GM23338 (cell line): Measurements from ENCODE around the gene PLCG2.

Experiments
- CREB1 ChIP-seq: fragments of 250-450 bp; sonication (Bioruptor Pico); IDR thresholded peaks from 2 replicates; pipeline ENCODE4 v1.5.0; 2020; ENCODE audit warnings: low read depth, mild to moderate bottlenecking, moderate library complexity
- STAT1 ChIP-seq: IDR thresholded peaks from one replicate; pipeline ENCODE4 v1.6.1; 2016; ENCODE audit warnings: antibody characterized with exemption; ENCODE audit not compliant: unreplicated experiment
- TF ChIP-seq, protein P1 (sequence below), 2 experiments: fragments of 200-600 bp in 1 of 2; sonication (generic) in 1 of 2; conservative IDR thresholded peaks; 2 replicates each; pipeline versions ENCODE4 v1.5.1 to v1.6.1; 2016 to 2017; ENCODE audit warnings: antibody characterized with exemption in 2 of 2, low read depth in 2 of 2, mild to moderate bottlenecking in 2 of 2, moderate library complexity in 1 of 2

DNA sequence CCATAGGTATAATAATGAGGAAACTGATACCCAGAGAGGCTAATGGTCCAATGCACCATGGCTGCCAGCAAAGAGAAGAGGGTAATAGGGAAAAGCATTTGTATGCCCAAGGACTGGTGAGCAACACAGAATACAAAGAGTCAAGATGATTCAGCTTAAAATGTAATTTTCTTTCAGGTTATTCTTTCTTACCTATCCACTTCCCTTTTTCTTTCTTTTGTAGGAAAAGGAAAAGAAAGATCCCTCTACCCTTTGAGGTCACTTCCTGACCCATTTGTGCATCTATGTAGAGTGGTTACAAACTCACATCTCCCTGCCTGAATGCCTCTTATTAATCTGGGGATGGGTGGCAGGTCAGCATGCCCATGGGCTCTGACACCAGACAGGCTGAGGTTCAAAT lies 3.5 kb upstream of the PLCG2 start:
- TF ChIP-seq, protein P1, sequence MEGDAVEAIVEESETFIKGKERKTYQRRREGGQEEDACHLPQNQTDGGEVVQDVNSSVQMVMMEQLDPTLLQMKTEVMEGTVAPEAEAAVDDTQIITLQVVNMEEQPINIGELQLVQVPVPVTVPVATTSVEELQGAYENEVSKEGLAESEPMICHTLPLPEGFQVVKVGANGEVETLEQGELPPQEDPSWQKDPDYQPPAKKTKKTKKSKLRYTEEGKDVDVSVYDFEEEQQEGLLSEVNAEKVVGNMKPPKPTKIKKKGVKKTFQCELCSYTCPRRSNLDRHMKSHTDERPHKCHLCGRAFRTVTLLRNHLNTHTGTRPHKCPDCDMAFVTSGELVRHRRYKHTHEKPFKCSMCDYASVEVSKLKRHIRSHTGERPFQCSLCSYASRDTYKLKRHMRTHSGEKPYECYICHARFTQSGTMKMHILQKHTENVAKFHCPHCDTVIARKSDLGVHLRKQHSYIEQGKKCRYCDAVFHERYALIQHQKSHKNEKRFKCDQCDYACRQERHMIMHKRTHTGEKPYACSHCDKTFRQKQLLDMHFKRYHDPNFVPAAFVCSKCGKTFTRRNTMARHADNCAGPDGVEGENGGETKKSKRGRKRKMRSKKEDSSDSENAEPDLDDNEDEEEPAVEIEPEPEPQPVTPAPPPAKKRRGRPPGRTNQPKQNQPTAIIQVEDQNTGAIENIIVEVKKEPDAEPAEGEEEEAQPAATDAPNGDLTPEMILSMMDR (conservative IDR thresholded peaks at IDR 0.05; ENCODE audit: low read depth in 2 of 2), result no peak
- TF ChIP-seq CREB1 (CRISPR knock-in tag) (no peak), STAT1 (no peak)
